Measurements from ENCODE around the gene CACTIN. TPM values are rescaled to one million over a fixed set of nuclear protein-coding genes. Genes with fewer than 3 reads are reported as not detected.

Gene CACTIN
- total and polyA plus RNA-seq, 2 of the 4 experiments (the other 2 are of a cell fraction), result 10.8 to 19.5 TPM

DNA sequence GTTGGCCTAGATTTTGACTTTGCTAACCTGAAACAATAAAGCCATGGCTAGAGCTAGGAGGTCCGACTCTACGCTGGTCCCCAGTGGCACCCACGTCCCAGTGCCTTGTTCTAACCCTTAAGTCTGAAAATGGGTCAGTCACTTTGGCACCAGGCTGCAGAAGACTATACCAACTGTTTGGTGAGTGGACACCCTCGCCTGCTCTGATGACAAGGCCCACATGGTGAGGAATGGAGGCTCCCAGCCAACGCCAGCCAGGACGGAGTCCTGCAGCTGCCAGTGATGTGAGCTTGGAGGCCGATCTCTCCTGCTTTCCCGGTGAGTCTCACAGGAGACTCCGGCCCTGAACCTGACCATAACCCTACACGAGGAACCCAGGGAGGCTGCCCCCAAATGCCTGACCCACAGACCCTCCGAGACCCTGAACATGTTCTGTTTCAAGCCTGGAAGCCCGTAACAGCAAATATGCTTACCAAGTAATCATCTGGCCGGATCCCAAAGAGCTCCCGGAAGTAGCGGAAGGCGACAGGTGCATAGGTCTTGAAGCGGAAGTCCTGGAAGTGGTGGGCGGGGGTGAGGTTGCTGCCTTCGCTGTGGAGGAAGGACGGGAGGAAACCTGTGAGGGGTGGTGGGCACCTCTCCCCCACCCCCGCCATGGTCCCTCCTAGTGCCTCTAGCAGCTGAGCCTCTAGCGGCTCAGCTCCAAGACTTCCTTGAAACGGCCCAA lies 34.1 kb upstream of the CACTIN start:
- Histone ChIP-seq H2BK15ac (ENCODE audit: low read depth, low read length) (no peak overlapping the region), H3K4me3 (ENCODE audit: insufficient read depth, low read depth, low read length) (no peak overlapping the region), H2AK5ac (ENCODE audit: low read depth, low read length) (no peak overlapping the region), H4K8ac (ENCODE audit: low read depth in 2 of 2, low read length in 2 of 2) (no peak overlapping the region), H3K4me2 (ENCODE audit: low read depth, low read length) (no peak overlapping the region), H2BK20ac (ENCODE audit: low read depth, low read length) (no peak overlapping the region), H2AK9ac (replicated peaks; ENCODE audit: low read depth, low read length, poor library complexity) (no peak overlapping the region), H3K79me1 (ENCODE audit: low read depth in 1 of 2, low read length in 2 of 2) (peaks cover 0 to 15% of the 10 kb centered on the region in 2 experiments; a peak in 3 of 4 replicates), H4K20me1 (ENCODE audit: insufficient read depth, low read length) (peaks cover 7% of the 10 kb centered on the region), H3K27ac (ENCODE audit: insufficient read depth, low read length) (no peak overlapping the region), H4K5ac (ENCODE audit: low read depth, low read length) (no peak overlapping the region), H3K56ac (ENCODE audit: extremely low read depth, insufficient read depth, low read length) (no peak overlapping the region), H3K4me1 (ENCODE audit: control insufficient read depth, insufficient read depth, low read length) (no peaks in the 10 kb centered on the region), H3K9ac (ENCODE audit: low read depth, low read length) (no peak overlapping the region), H3K4ac (ENCODE audit: low read depth, low read length) (no peak overlapping the region), H2BK120ac (ENCODE audit: low read depth, low read length) (no peak overlapping the region), H3K14ac (replicated peaks; ENCODE audit: low read depth, low read length) (no peak overlapping the region), H3K9me1 (ENCODE audit: insufficient read depth, low read length) (peaks cover 3% of the 10 kb centered on the region; the same call in 1 of the 2 replicates), H3K18ac (ENCODE audit: low read depth, low read length) (no peak overlapping the region), H3K36me3 (ENCODE audit: control insufficient read depth, insufficient read depth, low read length) (peaks cover 65% of the 10 kb centered on the region), H2AFZ (replicated peaks; ENCODE audit: low read length, poor library complexity) (no peak overlapping the region), H4K91ac (ENCODE audit: insufficient read depth, low read depth, low read length) (no peak overlapping the region), H3K9me3 (ENCODE audit: control insufficient read depth, insufficient read depth, low read length) (no peaks in the 10 kb centered on the region), H3K23ac (ENCODE audit: low read depth, low read length) (no peak overlapping the region), H3K27me3 (ENCODE audit: control insufficient read depth, insufficient read depth, low read length) (no peaks in the 10 kb centered on the region), H2BK5ac (ENCODE audit: low read depth, low read length, poor library complexity, severe bottlenecking) (no peak overlapping the region)
- POLR2A ChIA-PET (ENCODE audit: unreplicated experiment), result no interaction called here
- no TSS peak for BruUV-seq (replicated peaks)
- ATAC-seq (ENCODE audit: low read depth) (no peak), DNase-seq (no peak)
- TF ChIP-seq RFX5 (IDR thresholded peaks at IDR 0.05; ENCODE audit: low read depth, low read length), result no peak
- no peak for TF ChIP-seq CEBPB (IDR thresholded peaks at IDR 0.05; ENCODE audit: low read depth, low read length)
- TF ChIP-seq FOS (IDR thresholded peaks at IDR 0.05; ENCODE audit: low read depth, low read length), result no peak
- TF ChIP-seq, protein P1, sequence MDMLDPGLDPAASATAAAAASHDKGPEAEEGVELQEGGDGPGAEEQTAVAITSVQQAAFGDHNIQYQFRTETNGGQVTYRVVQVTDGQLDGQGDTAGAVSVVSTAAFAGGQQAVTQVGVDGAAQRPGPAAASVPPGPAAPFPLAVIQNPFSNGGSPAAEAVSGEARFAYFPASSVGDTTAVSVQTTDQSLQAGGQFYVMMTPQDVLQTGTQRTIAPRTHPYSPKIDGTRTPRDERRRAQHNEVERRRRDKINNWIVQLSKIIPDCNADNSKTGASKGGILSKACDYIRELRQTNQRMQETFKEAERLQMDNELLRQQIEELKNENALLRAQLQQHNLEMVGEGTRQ (IDR thresholded peaks at IDR 0.05; ENCODE audit: low read depth, low read length), result no peak
- TF ChIP-seq RAD21 (IDR thresholded peaks at IDR 0.05; ENCODE audit: low read length), result no peak
- no peak for TF ChIP-seq CHD1 (IDR thresholded peaks at IDR 0.05; ENCODE audit: low read depth, low read length)
- no peak for TF ChIP-seq SMC3 (IDR thresholded peaks at IDR 0.05; ENCODE audit: low read depth, low read length)
- no peak for TF ChIP-seq POLR2A (IDR thresholded peaks at IDR 0.05; ENCODE audit: low read depth, low read length)
- TF ChIP-seq RCOR1 (IDR thresholded peaks at IDR 0.05; ENCODE audit: insufficient replicate concordance, low read length), result no peak
- TF ChIP-seq MAFK (IDR thresholded peaks at IDR 0.05; ENCODE audit: low read depth, low read length), result no peak
- TF ChIP-seq MAZ (IDR thresholded peaks at IDR 0.05; ENCODE audit: borderline replicate concordance, low read depth, low read length), result no peak
- no peak for TF ChIP-seq NFE2L2 (IDR thresholded peaks at IDR 0.05; ENCODE audit: low read depth, low read length)
- TF ChIP-seq, protein P2, sequence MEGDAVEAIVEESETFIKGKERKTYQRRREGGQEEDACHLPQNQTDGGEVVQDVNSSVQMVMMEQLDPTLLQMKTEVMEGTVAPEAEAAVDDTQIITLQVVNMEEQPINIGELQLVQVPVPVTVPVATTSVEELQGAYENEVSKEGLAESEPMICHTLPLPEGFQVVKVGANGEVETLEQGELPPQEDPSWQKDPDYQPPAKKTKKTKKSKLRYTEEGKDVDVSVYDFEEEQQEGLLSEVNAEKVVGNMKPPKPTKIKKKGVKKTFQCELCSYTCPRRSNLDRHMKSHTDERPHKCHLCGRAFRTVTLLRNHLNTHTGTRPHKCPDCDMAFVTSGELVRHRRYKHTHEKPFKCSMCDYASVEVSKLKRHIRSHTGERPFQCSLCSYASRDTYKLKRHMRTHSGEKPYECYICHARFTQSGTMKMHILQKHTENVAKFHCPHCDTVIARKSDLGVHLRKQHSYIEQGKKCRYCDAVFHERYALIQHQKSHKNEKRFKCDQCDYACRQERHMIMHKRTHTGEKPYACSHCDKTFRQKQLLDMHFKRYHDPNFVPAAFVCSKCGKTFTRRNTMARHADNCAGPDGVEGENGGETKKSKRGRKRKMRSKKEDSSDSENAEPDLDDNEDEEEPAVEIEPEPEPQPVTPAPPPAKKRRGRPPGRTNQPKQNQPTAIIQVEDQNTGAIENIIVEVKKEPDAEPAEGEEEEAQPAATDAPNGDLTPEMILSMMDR (conservative IDR thresholded peaks at IDR 0.05; ENCODE audit: low read depth, low read length), result no peak
- TF ChIP-seq BHLHE40 (IDR thresholded peaks at IDR 0.05; ENCODE audit: low read depth, low read length), result no peak
- TF ChIP-seq, protein P3, sequence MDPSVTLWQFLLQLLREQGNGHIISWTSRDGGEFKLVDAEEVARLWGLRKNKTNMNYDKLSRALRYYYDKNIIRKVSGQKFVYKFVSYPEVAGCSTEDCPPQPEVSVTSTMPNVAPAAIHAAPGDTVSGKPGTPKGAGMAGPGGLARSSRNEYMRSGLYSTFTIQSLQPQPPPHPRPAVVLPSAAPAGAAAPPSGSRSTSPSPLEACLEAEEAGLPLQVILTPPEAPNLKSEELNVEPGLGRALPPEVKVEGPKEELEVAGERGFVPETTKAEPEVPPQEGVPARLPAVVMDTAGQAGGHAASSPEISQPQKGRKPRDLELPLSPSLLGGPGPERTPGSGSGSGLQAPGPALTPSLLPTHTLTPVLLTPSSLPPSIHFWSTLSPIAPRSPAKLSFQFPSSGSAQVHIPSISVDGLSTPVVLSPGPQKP (IDR thresholded peaks at IDR 0.05; ENCODE audit: borderline replicate concordance, low read depth, low read length), result no peak
- no peak for TF ChIP-seq MXI1 (IDR thresholded peaks at IDR 0.05; ENCODE audit: borderline replicate concordance, low read depth, low read length)
- dilution Hi-C loops (cut with HindIII; ENCODE audit: low sequenced_read_pairs, unreplicated experiment) (no loop called here), intact Hi-C loops (cut with micrococcal nuclease) (loop anchor here (10.0 kb wide), 1 partner anchor 544 kb away; no protein-coding TSS in a partner anchor), in situ Hi-C loops (cut with MboI; ENCODE audit: low sequenced_read_pairs) (no loop called here)
- CTCF ChIA-PET, result no interaction called here
- 89% methylated on average over 7 of the region's 23 CpGs; no CpG with 5 or more reads in 1 of the 2 experiments for WGBS, 2 experiments (ENCODE audit: extremely low coverage in 2 of 2, insufficient read length in 1 of 2)

Measured in IMR-90 (cell line).